ENCODE data around the gene ADH4. TPM values are rescaled to one million over a fixed set of nuclear protein-coding genes. Genes with fewer than 3 reads are reported as not detected.
"Not testable (repeated sequence)": the region's sequence is repeated elsewhere in the genome, so short reads cannot be mapped to it uniquely, and the experiment has no call there.

Gene ADH4
- total and polyA plus RNA-seq, 4 donors, result 1.1 to 15.2 (median 3.3) TPM; not detected in 1

- Histone ChIP-seq H3K4me3 (ENCODE audit: low read length in 2 of 2) (no peak overlapping the region), H3K27ac (ENCODE audit: low read depth in 1 of 2, low read length in 2 of 2) (no peak overlapping the region), H3K27me3 (ENCODE audit: control insufficient read depth in 1 of 2, insufficient read depth in 2 of 2, low read length in 1 of 2) (no peaks in the 10 kb centered on the region), H3K4me1 (ENCODE audit: control insufficient read depth in 1 of 2, insufficient read depth in 2 of 2, low read length in 2 of 2) (peaks cover 0 to 3% of the 10 kb centered on the region in 2 donors), H3K9me3 (ENCODE audit: control insufficient read depth, low read length) (no peaks in the 10 kb centered on the region), H3K36me3 (ENCODE audit: control insufficient read depth in 1 of 2, insufficient read depth in 2 of 2, low read length in 1 of 2) (peaks cover 0 to 2% of the 10 kb centered on the region in 2 donors)
- intact Hi-C loops (cut with DNase I), result no loop called here
- 90 to 95% methylated on average over 12 of the region's 12 CpGs for WGBS, 2 donors
- DNase-seq (no peak), ATAC-seq (ENCODE audit: low FRiP score) (no peak)
These were observed 44.8 kb downstream of the ADH4 start for GRCh38 chr4:99099311-99099710.

GRCh38 chr4:99091841-99092240 lies 52.3 kb downstream of the ADH4 start:
- H3K4me1 ChIP-seq (ENCODE audit: control insufficient read depth in 1 of 2, insufficient read depth in 2 of 2, low read length in 2 of 2); ATAC-seq (ENCODE audit: low FRiP score); H3K9me3 ChIP-seq (ENCODE audit: control insufficient read depth, low read length); H3K27ac ChIP-seq (ENCODE audit: low read depth in 1 of 2, low read length in 2 of 2); H3K36me3 ChIP-seq (ENCODE audit: control insufficient read depth in 1 of 2, insufficient read depth in 2 of 2, low read length in 1 of 2); DNase-seq; intact Hi-C loops (cut with DNase I); H3K27me3 ChIP-seq (ENCODE audit: control insufficient read depth in 1 of 2, insufficient read depth in 2 of 2, low read length in 1 of 2); H3K4me3 ChIP-seq (ENCODE audit: low read length in 2 of 2): not testable (repeated sequence)
- 62 to 65% methylated on average over 2 of the region's 2 CpGs for WGBS, 2 donors

GRCh38 chr4:99091216-99091575 lies 52.9 kb downstream of the ADH4 start:
- intact Hi-C loops (cut with DNase I), result no loop called here
- H3K4me3 ChIP-seq (ENCODE audit: low read length in 2 of 2), result peak overlapping the region; percentile 66 to 97
- no peaks in the 10 kb centered on the region for H3K9me3 ChIP-seq (ENCODE audit: control insufficient read depth, low read length)
- no peak overlapping the region for H3K27ac ChIP-seq (ENCODE audit: low read depth in 1 of 2, low read length in 2 of 2)
- no peak for ATAC-seq (ENCODE audit: low FRiP score)
- no peak for DNase-seq
- 14 to 17% methylated on average over 2 of the region's 2 CpGs for WGBS, 2 donors
- H3K36me3 ChIP-seq (ENCODE audit: control insufficient read depth in 1 of 2, insufficient read depth in 2 of 2, low read length in 1 of 2), result no peaks in the 10 kb centered on the region
- H3K4me1 ChIP-seq (ENCODE audit: control insufficient read depth in 1 of 2, insufficient read depth in 2 of 2, low read length in 2 of 2), result no peaks in the 10 kb centered on the region
- H3K27me3 ChIP-seq (ENCODE audit: control insufficient read depth in 1 of 2, insufficient read depth in 2 of 2, low read length in 1 of 2), result no peaks in the 10 kb centered on the region

- no peaks in the 10 kb centered on the region for H3K9me3 ChIP-seq (ENCODE audit: control insufficient read depth, low read length)
- H3K4me1 ChIP-seq (ENCODE audit: control insufficient read depth in 1 of 2, insufficient read depth in 2 of 2, low read length in 2 of 2), result no peaks in the 10 kb centered on the region
- ATAC-seq (ENCODE audit: low FRiP score) (no peak), DNase-seq (no peak)
- peak overlapping the region; percentile 66 to 97 for H3K4me3 ChIP-seq (ENCODE audit: low read length in 2 of 2)
- WGBS, 2 donors, result 31 to 35% methylated on average over 2 of the region's 2 CpGs
- peak overlapping the region in 1 of 2 donors; percentile 57 for H3K27ac ChIP-seq (ENCODE audit: low read depth in 1 of 2, low read length in 2 of 2)
- intact Hi-C loops (cut with DNase I), result no loop called here
- H3K27me3 ChIP-seq (ENCODE audit: control insufficient read depth in 1 of 2, insufficient read depth in 2 of 2, low read length in 1 of 2), result no peaks in the 10 kb centered on the region
- no peaks in the 10 kb centered on the region for H3K36me3 ChIP-seq (ENCODE audit: control insufficient read depth in 1 of 2, insufficient read depth in 2 of 2, low read length in 1 of 2)
These were observed 53.4 kb downstream of the ADH4 start for GRCh38 chr4:99090481-99091215.

GRCh38 chr4:99088481-99089365 lies 55.4 kb downstream of the ADH4 start, which contains the start of gene ADH5:
Gene ADH5 (minus strand): TSS chr4:99088788. CDS start chr4:99088700, 88 bp downstream.
- no peaks in the 10 kb centered on the region for H3K9me3 ChIP-seq (ENCODE audit: control insufficient read depth, low read length)
- intact Hi-C loops (cut with DNase I), result loop anchor here in 1 of 2 donors (10.0 kb wide), 2 partner anchors 116 to 316 kb away; no protein-coding TSS in a partner anchor
- DNase-seq, result peak; percentile 93 to 97
- H3K27ac ChIP-seq (ENCODE audit: low read depth in 1 of 2, low read length in 2 of 2), result peak within 1 kb of the TSS; percentile 95 to 98
- ATAC-seq (ENCODE audit: low FRiP score), result peak; percentile 97
- no peaks in the 10 kb centered on the region for H3K36me3 ChIP-seq (ENCODE audit: control insufficient read depth in 1 of 2, insufficient read depth in 2 of 2, low read length in 1 of 2)
- peak within 1 kb of the TSS; percentile 94 to 97 for H3K4me3 ChIP-seq (ENCODE audit: low read length in 2 of 2)
- H3K27me3 ChIP-seq (ENCODE audit: control insufficient read depth in 1 of 2, insufficient read depth in 2 of 2, low read length in 1 of 2), result no peaks in the 10 kb centered on the region
- H3K4me1 ChIP-seq (ENCODE audit: control insufficient read depth in 1 of 2, insufficient read depth in 2 of 2, low read length in 2 of 2), result no peaks in the 10 kb centered on the region
- 0 to 1% methylated on average over 50 to 53 of the region's 53 CpGs for WGBS, 2 donors

GRCh38 chr4:99088023-99088449 lies 56.1 kb downstream of the ADH4 start:
- ATAC-seq (ENCODE audit: low FRiP score) (peak; percentile 85), DNase-seq (peak in 1 of 2 donors; percentile 72)
- intact Hi-C loops (cut with DNase I), result loop anchor here in 1 of 2 donors (10.0 kb wide), 2 partner anchors 117 to 317 kb away; no protein-coding TSS in a partner anchor
- no peaks in the 10 kb centered on the region for H3K27me3 ChIP-seq (ENCODE audit: control insufficient read depth in 1 of 2, insufficient read depth in 2 of 2, low read length in 1 of 2)
- H3K27ac ChIP-seq (ENCODE audit: low read depth in 1 of 2, low read length in 2 of 2), result peak overlapping the region; percentile 45 to 79
- WGBS, 2 donors, result 1% methylated on average over 15 of the region's 15 CpGs
- H3K4me3 ChIP-seq (ENCODE audit: low read length in 2 of 2), result peak overlapping the region; percentile 56 to 93
- H3K9me3 ChIP-seq (ENCODE audit: control insufficient read depth, low read length), result no peaks in the 10 kb centered on the region
- no peaks in the 10 kb centered on the region for H3K4me1 ChIP-seq (ENCODE audit: control insufficient read depth in 1 of 2, insufficient read depth in 2 of 2, low read length in 2 of 2)
- no peaks in the 10 kb centered on the region for H3K36me3 ChIP-seq (ENCODE audit: control insufficient read depth in 1 of 2, insufficient read depth in 2 of 2, low read length in 1 of 2)

GRCh38 chr4:99084595-99084994 lies 59.5 kb downstream of the ADH4 start:
- H3K27ac ChIP-seq (ENCODE audit: low read depth in 1 of 2, low read length in 2 of 2), result no peak overlapping the region

GRCh38 chr4:99082192-99082591 lies 61.9 kb downstream of the ADH4 start:
- Histone ChIP-seq H3K27me3 (ENCODE audit: control insufficient read depth in 1 of 2, insufficient read depth in 2 of 2, low read length in 1 of 2) (no peaks in the 10 kb centered on the region), H3K4me1 (ENCODE audit: control insufficient read depth in 1 of 2, insufficient read depth in 2 of 2, low read length in 2 of 2) (peaks cover 0 to 2% of the 10 kb centered on the region in 2 donors), H3K9me3 (ENCODE audit: control insufficient read depth, low read length) (no peaks in the 10 kb centered on the region), H3K27ac (ENCODE audit: low read depth in 1 of 2, low read length in 2 of 2) (no peak overlapping the region), H3K4me3 (ENCODE audit: low read length in 2 of 2) (no peak overlapping the region), H3K36me3 (ENCODE audit: control insufficient read depth in 1 of 2, insufficient read depth in 2 of 2, low read length in 1 of 2) (peaks cover 0 to 13% of the 10 kb centered on the region in 2 donors)
- DNase-seq (no peak), ATAC-seq (ENCODE audit: low FRiP score) (no peak)
- intact Hi-C loops (cut with DNase I), result loop anchor here in 1 of 2 donors (10.0 kb wide), 2 partner anchors 123 to 323 kb away; no protein-coding TSS in a partner anchor
- WGBS, 2 donors, result 89 to 91% methylated on average over 5 of the region's 5 CpGs

More at GRCh38 chr4:99084595-99084994, 59.5 kb downstream of the ADH4 start:
- Histone ChIP-seq H3K4me1 (ENCODE audit: control insufficient read depth in 1 of 2, insufficient read depth in 2 of 2, low read length in 2 of 2) (peaks cover 0 to 2% of the 10 kb centered on the region in 2 donors), H3K4me3 (ENCODE audit: low read length in 2 of 2) (no peak overlapping the region), H3K36me3 (ENCODE audit: control insufficient read depth in 1 of 2, insufficient read depth in 2 of 2, low read length in 1 of 2) (peaks cover 0 to 6% of the 10 kb centered on the region in 2 donors), H3K27me3 (ENCODE audit: control insufficient read depth in 1 of 2, insufficient read depth in 2 of 2, low read length in 1 of 2) (no peaks in the 10 kb centered on the region), H3K9me3 (ENCODE audit: control insufficient read depth, low read length) (no peaks in the 10 kb centered on the region)
- no peak for ATAC-seq (ENCODE audit: low FRiP score)
- WGBS, 2 donors, result 87 to 91% methylated on average over 2 of the region's 2 CpGs
- intact Hi-C loops (cut with DNase I), result loop anchor here in 1 of 2 donors (10.0 kb wide), 2 partner anchors 120 to 320 kb away; no protein-coding TSS in a partner anchor
- DNase-seq, result no peak
